ENCODE data around the gene FBXO17. TPM values are rescaled to one million over a fixed set of nuclear protein-coding genes. Genes with fewer than 3 reads are reported as not detected.

The FBXO17 gene
- total RNA-seq, 4 donors from 2014 or later = 31.9 to 59.6 (median 54.0) TPM

- Histone ChIP-seq H3K27ac (peak overlapping the region in 1 of 4 donors; percentile 31), H3K4me3 (peak overlapping the region; percentile 14 to 49 (median 28)), H3K4me1 (peaks cover 0 to 10% (median 7%) of the 10 kb centered on the region in 4 donors), H3K9me3 (no peaks in the 10 kb centered on the region), H3K27me3 (no peaks in the 10 kb centered on the region), H3K36me3 (peaks cover 0 to 35% (median 0%) of the 10 kb centered on the region in 3 donors)
- TF ChIP-seq EP300 (IDR thresholded peaks at IDR 0.05) = no peak
- no peak for TF ChIP-seq POLR2A (IDR thresholded peaks at IDR 0.05)
- TF ChIP-seq, protein P1, sequence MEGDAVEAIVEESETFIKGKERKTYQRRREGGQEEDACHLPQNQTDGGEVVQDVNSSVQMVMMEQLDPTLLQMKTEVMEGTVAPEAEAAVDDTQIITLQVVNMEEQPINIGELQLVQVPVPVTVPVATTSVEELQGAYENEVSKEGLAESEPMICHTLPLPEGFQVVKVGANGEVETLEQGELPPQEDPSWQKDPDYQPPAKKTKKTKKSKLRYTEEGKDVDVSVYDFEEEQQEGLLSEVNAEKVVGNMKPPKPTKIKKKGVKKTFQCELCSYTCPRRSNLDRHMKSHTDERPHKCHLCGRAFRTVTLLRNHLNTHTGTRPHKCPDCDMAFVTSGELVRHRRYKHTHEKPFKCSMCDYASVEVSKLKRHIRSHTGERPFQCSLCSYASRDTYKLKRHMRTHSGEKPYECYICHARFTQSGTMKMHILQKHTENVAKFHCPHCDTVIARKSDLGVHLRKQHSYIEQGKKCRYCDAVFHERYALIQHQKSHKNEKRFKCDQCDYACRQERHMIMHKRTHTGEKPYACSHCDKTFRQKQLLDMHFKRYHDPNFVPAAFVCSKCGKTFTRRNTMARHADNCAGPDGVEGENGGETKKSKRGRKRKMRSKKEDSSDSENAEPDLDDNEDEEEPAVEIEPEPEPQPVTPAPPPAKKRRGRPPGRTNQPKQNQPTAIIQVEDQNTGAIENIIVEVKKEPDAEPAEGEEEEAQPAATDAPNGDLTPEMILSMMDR (IDR thresholded peaks at IDR 0.05) = no peak
- WGBS, 2 donors = 7 to 13% methylated on average over 43 to 67 of the region's 72 CpGs
- DNase-seq (ENCODE audit: low spot score in 2 of 2) = peak; percentile 57 to 62
Observed at GRCh38 chr19:38949580-38950367, 25.8 kb downstream of the FBXO17 start.

DNA sequence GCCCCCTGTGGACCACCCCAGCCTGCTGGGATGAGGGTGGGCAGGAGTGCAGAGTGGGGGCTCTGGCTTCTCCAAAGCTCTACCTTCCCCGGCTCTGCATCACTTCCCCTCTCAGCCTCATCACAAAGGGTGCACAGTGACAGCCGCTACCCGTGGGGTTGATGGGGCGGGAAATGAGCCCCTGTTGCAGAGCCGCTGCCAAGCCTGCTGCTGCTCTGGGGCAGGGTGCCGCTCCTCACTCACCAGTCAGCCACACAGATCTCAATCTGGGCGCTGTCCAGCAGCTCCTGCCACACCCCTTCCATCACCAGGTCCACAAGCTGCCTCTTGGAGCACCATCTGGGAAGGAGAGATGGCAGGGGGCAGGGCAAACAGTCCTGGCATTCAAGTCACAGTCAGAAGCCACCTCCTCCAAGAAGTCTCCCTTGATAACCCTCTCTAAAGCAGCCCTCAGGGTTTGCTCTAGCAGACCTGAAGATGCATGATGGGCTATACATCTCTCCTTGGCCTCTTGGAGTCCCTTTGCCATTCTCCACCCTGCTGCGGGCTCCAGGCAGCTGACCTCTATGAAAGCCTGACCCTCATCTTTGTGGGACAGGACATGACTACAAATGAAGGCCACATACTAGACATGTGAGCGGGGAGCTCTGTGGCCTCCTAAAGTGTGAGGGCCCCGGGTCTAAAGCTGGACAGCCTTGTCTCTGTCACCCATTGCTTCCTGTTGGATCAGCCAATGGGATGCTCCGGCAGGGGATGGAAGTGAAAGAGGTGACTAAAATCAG lies 29.1 kb downstream of the FBXO17 start:
- Histone ChIP-seq H3K27me3 (no peaks in the 10 kb centered on the region), H3K4me1 (peaks cover 0 to 10% (median 7%) of the 10 kb centered on the region in 4 donors), H3K36me3 (peaks cover 0 to 52% (median 0%) of the 10 kb centered on the region in 3 donors), H3K4me3 (no peak overlapping the region), H3K27ac (no peak overlapping the region), H3K9me3 (no peaks in the 10 kb centered on the region)
- TF ChIP-seq POLR2A (IDR thresholded peaks at IDR 0.05) (no peak), EP300 (IDR thresholded peaks at IDR 0.05) (no peak)
- TF ChIP-seq, protein P1 (IDR thresholded peaks at IDR 0.05) = no peak
- 82 to 89% methylated on average over 11 of the region's 11 CpGs for WGBS, 2 donors
- DNase-seq (ENCODE audit: low spot score in 2 of 2) = no peak

- 82 to 95% methylated on average over 3 of the region's 3 CpGs for WGBS, 2 donors
- H3K27me3 ChIP-seq = no peaks in the 10 kb centered on the region
- TF ChIP-seq, protein P1 (IDR thresholded peaks at IDR 0.05) = no peak
- TF ChIP-seq POLR2A (IDR thresholded peaks at IDR 0.05) (no peak), EP300 (IDR thresholded peaks at IDR 0.05) (no peak)
Observed at GRCh38 chr19:38945562-38946228, 29.8 kb downstream of the FBXO17 start.

GRCh38 chr19:38944981-38945506 lies 30.5 kb downstream of the FBXO17 start:
- Histone ChIP-seq H3K27ac (no peak overlapping the region), H3K36me3 (peaks cover 0 to 55% (median 0%) of the 10 kb centered on the region in 3 donors), H3K9me3 (no peaks in the 10 kb centered on the region), H3K4me3 (no peak overlapping the region), H3K4me1 (peaks cover 0 to 6% (median 4%) of the 10 kb centered on the region in 4 donors), H3K27me3 (no peaks in the 10 kb centered on the region)
- 85 to 92% methylated on average over 10 to 11 of the region's 12 CpGs for WGBS, 2 donors
- TF ChIP-seq POLR2A (IDR thresholded peaks at IDR 0.05) = no peak
- TF ChIP-seq EP300 (IDR thresholded peaks at IDR 0.05) = no peak
- TF ChIP-seq, protein P1 (IDR thresholded peaks at IDR 0.05) = no peak
- no peak for DNase-seq (ENCODE audit: low spot score in 2 of 2)

More at GRCh38 chr19:38945562-38946228, 29.8 kb downstream of the FBXO17 start:
- H3K4me3 ChIP-seq = no peak overlapping the region
- DNase-seq (ENCODE audit: low spot score in 2 of 2) = no peak
- H3K27ac ChIP-seq = no peak overlapping the region
- H3K36me3 ChIP-seq = peaks cover 0 to 55% (median 0%) of the 10 kb centered on the region in 3 donors
- peaks cover 0 to 10% (median 7%) of the 10 kb centered on the region in 4 donors for H3K4me1 ChIP-seq
- H3K9me3 ChIP-seq = no peaks in the 10 kb centered on the region
